HG03103 (cell line): ENCODE data around the gene RXRB.
"Not testable (repeated sequence)": the region's sequence is repeated elsewhere in the genome, so short reads cannot be mapped to it uniquely, and the experiment has no call there.

Experiments used
- ATAC-seq: cut with Tn5 transposase; IDR thresholded peaks from one replicate; pipeline ENCODE4 v1.9.1; 2021; ENCODE audit warnings: low read depth; ENCODE audit not compliant: unreplicated experiment

RXRB gene

DNA sequence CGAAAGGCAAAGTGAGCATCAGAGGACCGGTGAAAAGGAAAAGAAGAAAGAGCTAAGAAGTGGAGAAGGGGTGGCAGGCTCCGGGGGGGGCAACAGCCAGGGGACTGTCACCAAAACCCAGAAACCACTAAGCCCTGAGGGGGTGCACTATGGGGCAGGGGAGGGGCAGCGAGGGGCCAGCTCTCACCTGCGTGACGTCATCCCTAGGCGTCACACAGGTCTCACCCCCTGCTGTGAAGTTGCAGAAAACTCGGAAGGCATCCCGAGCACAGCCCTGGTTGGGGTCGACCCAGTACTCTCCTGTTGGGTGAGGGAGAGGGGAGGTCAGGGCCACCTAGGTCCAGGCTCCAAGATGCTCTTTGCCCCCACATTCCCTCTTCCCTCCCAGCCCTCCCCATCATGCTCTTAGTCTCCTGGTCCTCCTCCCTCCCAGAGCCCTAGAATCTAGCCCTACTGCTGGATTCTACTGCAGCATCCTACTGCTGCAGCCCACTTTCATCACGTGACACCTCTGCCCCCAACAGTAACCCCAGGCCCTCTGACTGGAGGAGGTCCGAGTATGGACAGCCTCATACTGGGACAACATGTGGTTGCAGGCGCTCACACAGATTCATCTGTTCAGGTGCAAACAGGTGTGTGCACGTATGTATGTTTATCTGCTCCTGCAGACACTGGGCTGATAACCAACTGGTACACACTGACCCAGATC is 35.6 kb downstream of the RXRB start:
- ATAC-seq: no peak

DNA sequence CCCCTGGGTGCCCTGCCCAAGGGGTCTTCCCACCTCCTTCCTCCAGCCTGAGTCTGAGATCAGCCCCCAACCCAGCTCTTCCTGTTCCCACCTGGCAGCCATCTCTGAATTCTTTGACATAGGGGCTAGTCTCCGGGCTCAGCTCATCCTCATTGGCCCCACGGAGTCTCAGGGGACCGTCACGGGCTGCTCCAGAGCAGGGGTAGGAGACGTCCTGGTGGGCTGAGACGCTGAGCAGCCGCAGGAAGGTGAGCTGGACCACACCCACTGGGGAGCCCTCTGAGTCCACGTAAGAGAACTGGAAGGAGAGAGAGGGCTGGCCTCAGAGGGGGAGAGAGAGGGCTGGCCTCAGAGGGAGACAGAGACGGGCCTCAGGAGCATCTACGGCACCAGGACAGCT is 36.3 kb downstream of the RXRB start:
- ATAC-seq: no peak

DNA sequence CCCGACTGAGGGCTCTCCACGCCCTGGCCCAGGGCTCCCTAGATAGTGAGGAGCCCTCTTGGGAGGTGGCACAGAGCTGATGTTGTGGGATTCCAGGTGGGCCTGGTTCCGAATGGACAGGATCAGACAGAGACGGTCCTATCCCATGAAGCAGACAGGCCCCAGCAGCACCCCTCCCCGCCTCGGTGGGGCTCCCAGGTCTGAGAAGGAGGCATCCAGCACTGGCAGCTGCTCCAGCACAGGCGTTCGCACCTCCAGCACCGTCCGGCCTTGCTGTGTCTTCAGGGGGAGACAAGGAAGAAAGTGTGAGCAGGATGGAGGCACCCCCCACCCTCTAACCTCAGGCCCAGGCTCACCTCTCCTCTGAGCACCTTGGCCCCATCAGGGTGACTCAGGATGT is 36.9 kb downstream of the RXRB start:
- ATAC-seq: no peak

DNA sequence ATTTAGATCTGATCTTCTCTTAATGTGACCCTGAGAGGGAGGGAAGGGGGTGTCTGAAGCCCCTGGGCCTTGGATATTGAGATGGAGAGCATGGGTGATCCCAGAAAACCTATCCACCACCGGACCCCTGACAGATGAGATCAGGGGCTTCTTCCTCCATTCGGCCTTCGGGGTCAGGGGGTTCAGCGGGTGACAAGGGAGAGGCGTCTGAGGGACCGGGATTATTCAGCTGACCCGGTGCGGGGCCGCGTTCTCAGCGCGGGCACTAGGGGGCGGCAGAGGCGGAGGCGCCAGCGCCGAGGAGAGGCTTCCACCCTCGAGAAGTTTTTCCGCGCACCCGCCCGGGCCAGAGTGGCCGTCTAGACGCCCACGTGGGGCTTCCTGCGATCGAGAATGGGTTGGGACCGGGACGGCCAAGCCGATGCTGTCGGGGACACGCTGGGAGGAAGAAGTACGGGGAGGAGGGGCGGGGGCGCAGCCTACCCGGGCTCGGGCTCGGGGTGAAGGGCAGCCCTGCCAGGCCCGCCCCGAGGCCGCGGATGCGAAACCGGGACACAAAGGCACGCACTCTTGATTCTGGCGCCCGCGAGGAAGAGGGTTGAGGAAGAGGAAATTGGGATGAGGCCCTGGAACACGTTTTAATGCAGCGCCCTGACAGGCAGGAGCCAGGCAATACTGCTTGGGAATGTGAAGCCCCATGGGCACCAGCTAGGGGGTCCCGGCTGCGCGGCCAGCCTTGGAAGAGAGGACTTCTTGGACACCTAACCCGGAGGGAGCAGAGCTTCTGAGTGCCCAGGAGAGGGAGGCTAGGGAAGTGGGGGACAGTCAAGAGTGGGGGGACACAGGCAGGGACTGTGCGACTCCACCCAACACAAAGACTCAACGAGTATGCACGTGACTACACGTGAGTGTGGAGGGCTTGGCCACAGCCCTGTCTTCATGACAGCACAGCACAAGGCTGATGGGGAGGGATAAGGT is 38.8 kb downstream of the RXRB start:
- no peak for ATAC-seq

DNA sequence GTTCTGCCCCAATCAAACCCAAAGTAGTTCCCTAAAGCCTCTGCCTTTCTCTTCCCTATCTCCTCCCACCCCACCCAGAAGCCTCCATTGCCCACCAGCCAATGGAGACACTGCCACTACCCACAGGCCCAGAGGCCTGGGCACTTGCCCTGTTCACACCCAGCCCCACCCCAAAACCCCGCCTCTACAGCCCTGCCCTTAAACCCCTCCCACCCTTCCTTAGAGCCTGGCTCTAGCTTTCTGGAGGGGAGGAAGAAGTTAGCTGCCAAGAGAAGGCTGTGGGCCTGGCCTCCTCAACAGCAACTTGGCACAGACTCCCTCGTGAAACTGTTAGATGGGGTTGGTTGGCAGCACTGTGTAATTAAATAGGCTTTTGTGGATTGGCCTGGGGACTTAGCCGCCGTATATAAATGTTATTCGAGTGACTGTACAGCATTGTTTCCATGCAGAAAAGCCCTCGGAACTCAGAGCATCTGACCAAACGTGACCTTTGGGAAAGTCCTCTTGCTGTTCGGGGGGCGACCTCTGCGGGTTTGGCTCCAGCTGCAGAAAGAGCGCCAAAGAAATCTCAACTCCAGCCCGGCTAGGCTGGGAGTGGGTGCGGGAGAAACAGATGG is 39.6 kb downstream of the RXRB start:
- no peak for ATAC-seq

DNA sequence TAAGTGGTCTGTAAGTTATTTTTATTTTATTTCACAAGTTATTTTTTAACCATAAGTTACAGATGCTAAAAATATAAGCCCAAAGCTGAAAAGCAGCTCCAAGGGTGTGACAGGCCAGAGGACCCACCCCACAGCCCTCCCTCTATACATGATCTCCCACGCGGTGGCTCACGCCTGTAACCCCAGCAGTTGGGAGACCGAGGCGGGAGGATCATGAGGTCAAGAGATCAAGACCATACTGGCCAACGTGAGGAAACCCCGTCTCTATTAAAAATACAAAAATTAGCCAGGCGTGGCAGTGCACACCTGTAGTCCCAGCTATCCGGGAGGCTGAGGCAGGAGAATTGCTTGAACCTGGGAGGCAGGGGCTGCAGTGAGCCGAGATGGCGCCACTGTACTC is 40.4 kb downstream of the RXRB start:
- ATAC-seq: no peak

DNA sequence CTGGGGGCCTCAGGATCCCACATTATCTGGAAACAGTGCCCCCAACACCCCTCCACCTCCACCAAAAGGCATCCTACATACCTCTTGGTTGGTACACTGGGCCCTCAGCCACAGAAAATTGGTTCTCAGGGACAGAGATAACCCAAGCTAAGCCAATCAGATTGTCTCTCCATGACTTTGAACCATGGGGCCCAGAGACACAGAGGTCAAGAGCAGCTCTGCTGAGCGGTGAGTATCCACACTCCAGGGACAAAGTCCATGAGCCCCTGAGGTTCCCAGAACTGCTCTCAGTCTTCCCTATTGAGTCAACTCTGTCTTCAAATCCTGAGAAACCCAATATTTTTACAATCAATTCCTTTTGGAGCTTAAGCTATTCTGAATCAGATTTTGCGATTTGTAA is 43.5 kb downstream of the RXRB start:
- no peak for ATAC-seq

DNA sequence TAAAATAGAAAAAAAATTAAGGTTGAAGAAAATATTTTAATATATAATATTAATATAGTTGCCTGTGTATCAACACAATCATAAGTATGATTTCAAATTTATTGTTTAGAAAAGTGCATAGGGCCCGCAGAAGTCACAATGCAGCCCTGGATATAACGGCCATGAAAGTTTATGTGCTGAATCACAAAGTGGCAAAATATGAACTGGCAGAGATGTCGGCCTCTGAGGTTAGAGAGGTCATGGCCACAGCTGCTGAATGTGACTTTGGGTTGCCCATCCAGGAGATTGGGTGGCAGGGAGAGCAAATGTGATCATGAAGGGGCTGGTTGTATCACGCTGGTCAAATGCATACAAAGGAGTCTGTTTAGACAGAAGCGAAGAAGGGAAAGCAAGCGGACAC is 43.9 kb downstream of the RXRB start:
- ATAC-seq: no peak

DNA sequence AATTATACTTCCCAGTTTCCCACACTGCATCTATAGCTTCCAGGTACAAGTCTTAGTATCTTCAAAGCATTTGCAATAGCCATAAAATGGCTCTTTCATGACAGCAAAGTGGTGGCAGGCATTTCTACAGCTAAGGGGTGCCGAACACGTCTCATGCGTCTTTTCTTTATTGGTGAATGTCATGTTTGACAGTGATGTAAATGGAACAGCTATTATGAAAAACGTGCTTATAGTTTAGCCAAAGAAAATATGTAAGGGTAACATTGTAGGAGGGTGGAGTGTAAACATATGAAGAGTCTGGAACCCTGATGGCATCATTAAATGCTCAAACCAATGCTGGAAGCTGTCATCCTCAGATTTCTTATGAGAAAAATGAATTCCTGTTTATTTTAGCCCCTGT is 46.1 kb downstream of the RXRB start:
- ATAC-seq: no peak

DNA sequence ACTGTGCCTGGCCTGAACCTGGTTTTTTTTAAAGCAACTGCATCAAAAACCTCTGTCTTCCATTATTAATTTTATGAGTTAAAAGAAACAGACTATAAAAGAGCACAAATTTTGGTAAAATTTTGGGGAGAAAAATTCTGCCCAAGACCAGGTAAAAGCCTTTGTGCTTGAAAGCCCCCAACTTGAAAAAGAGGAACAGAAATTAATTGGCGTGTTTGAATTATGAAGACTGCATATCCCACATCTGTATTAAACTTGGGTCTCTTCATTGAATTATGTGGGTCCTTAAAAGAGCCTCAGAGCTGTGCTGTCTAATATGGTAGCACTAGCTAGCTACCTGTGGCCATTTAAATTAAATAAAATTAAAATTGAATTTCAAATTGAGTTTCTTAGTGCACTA is 49.4 kb downstream of the RXRB start:
- ATAC-seq: no peak

DNA sequence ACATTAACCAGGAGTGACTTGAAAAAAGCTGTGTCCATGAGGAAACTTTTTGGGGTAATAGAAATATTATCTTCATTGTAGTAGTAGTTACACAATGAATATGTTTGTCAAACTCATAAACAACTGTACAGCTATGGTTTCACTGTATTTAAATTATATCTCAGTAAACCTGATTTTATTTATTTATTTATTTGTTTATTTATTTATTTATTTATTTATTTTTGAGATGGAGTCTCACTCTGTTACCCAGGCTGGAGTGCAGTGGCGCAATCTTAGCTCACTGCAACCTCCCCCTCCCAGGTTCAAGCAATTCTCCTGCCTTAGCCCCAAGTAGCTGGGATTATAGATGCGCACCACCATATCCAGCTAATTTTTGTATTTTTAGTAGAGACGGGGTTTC is 49.9 kb downstream of the RXRB start:
- not testable (repeated sequence) for ATAC-seq

DNA sequence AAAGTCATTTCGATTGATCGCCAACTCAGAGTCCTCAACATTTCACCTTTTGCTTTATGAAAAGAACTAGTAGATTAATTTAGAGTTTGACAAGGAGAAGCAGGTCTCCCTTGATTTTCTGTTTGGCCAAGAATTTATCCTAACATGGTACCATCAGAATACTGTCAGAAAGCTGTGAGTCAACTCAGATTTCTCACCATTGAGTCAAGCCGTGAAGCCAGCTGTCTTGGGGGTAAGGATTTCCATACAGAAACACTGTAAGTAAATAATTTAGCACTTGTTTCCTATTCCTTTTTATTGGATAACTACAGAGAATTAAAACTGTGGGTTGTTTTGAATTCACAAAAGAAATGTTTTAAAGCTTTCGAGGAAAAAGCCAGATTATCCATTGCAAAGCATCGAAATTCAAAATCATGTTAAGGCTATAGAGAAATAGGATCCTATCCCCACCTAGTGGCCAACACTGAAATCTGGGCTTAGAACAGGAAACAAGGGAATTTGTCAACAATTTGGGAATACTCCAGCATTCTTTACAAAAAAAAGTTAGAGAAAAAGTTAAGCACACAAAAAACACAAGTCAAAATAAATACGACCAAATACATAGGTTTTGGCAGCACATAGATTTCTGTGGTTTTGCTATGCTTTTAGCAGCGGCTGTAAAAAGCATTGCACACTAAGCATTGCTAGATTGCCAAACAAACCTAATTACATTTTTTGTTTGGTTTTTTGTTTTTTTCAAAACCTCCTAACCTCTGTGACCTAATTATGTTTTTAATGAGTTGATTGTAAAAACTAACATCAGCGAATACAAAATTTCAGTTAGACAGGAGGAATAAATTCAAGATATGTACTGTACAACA is 52.4 kb downstream of the RXRB start:
- ATAC-seq: no peak

DNA sequence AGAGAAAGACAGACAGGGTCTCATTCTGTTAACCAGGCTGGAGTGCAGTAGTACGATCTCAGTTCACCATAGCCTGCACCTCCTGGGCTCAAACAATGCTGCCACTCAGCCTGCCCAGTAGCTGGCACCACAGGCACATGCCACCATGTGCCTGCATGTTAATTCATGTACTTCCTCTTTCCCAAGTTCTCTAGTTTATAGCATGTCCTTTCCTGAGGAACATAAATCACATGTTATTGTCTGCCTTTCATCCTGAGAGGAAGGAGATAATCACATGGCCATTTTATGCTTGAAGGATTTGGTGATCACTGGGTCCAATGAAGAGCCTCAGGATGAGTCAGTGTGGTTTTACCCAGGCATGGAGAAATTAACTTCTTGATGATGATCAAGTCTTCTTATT is 56.1 kb downstream of the RXRB start:
- ATAC-seq: no peak
